CD14-positive monocyte (primary cell): ENCODE results near the gene GALNT4. TPM values are rescaled to one million over a fixed set of nuclear protein-coding genes. Genes with fewer than 3 reads are reported as not detected.

Experiments
- DNase-seq, 3 donors: peaks; one replicate each; pipeline ENCODE4 v3.0.0-alpha.2; 2011 to 2022
- H2AFZ ChIP-seq: 2 replicates; pipeline ENCODE4 v1.6.0; 2012; ENCODE audit warnings: mild to moderate bottlenecking, low read depth, low read length, inconsistent platforms; ENCODE audit not compliant: insufficient read depth, poor library complexity, severe bottlenecking
- H3K27ac ChIP-seq, 2 donors: 1 replicate in 1 of 2; 2 replicates in 1 of 2; pipeline ENCODE4 v1.5.1; 2012 to 2013; ENCODE audit warnings: low read length in 2 of 2, control low read depth in 1 of 2, inconsistent platforms in 1 of 2, low read depth in 1 of 2, mild to moderate bottlenecking in 1 of 2
- H3K27me3 ChIP-seq, 2 donors: one replicate each; pipeline versions ENCODE4 v1.6.0 to v1.6.1; 2011 to 2013; ENCODE audit warnings: low read length in 2 of 2; ENCODE audit not compliant: control insufficient read depth in 2 of 2, insufficient read depth in 2 of 2
- H3K36me3 ChIP-seq, 2 donors: replicated peaks in 1 of 2; 1 replicate in 1 of 2; 2 replicates in 1 of 2; pipeline versions ENCODE4 v1.5.1 to v1.6.1; 2012 to 2013; ENCODE audit warnings: low read length in 2 of 2, control low read depth in 1 of 2, inconsistent platforms in 1 of 2, mild to moderate bottlenecking in 1 of 2; ENCODE audit not compliant: insufficient read depth in 2 of 2, control insufficient read depth in 1 of 2
- H3K4me1 ChIP-seq, 2 donors: 1 replicate in 1 of 2; 2 replicates in 1 of 2; pipeline versions ENCODE4 v1.5.1 to v1.6.1; 2012 to 2013; ENCODE audit warnings: low read length in 2 of 2, control low read depth in 1 of 2, inconsistent platforms in 1 of 2, mild to moderate bottlenecking in 1 of 2, moderate library complexity in 1 of 2; ENCODE audit not compliant: insufficient read depth in 2 of 2, control insufficient read depth in 1 of 2
- H3K4me2 ChIP-seq: replicated peaks from 2 replicates; pipeline ENCODE3; 2012; ENCODE audit warnings: low read length, moderate library complexity, mild to moderate bottlenecking; ENCODE audit not compliant: poor library complexity, severe bottlenecking; ENCODE audit errors: extremely low read depth
- H3K4me3 ChIP-seq, 3 experiments: fragments of 200-600 bp in 1 of 3; sonication (generic) in 1 of 3; replicated peaks in 1 of 3; 1 replicate in 2 of 3; 2 replicates in 1 of 3; pipeline ENCODE4 v1.5.1; 2011 to 2013; ENCODE audit warnings: low read length in 3 of 3, mild to moderate bottlenecking in 3 of 3, control low read depth in 2 of 3, low read depth in 2 of 3, inconsistent platforms in 1 of 3, moderate library complexity in 1 of 3
- H3K79me2 ChIP-seq: 2 replicates; pipeline ENCODE4 v1.6.0; 2012; ENCODE audit warnings: mild to moderate bottlenecking, control low read depth, inconsistent platforms, low read length, moderate library complexity; ENCODE audit not compliant: insufficient read depth
- H3K9ac ChIP-seq: 2 replicates; pipeline ENCODE4 v1.6.0; 2017; ENCODE audit warnings: low read length, mild to moderate bottlenecking; ENCODE audit not compliant: insufficient read depth, poor library complexity, severe bottlenecking
- H3K9me3 ChIP-seq, 2 donors: replicated peaks in 1 of 2; 1 replicate in 1 of 2; 2 replicates in 1 of 2; pipeline versions ENCODE4 v1.5.1 to v1.6.1; 2012 to 2013; ENCODE audit warnings: low read length in 2 of 2, control low read depth in 1 of 2; ENCODE audit not compliant: control insufficient read depth in 1 of 2, insufficient read depth in 1 of 2
- H4K20me1 ChIP-seq: 2 replicates; pipeline ENCODE4 v1.6.0; 2012; ENCODE audit warnings: mild to moderate bottlenecking, low read length, control low read depth, moderate library complexity; ENCODE audit not compliant: insufficient read depth
- H3K27ac Mint-ChIP-seq, 7 donors: one replicate each; pipeline ENCODE4 v1.8.0; 2020; ENCODE audit warnings: mild to moderate bottlenecking in 7 of 7, mixed read lengths in 7 of 7, moderate library complexity in 6 of 7, inconsistent platforms in 2 of 7
- H3K27me3 Mint-ChIP-seq, 3 donors: one replicate each; pipeline ENCODE4 v1.8.0; 2021 to 2022; ENCODE audit warnings: low read depth in 3 of 3, mild to moderate bottlenecking in 3 of 3, mixed read lengths in 3 of 3, moderate library complexity in 3 of 3, inconsistent platforms in 1 of 3
- H3K36me3 Mint-ChIP-seq, 2 donors: one replicate each; pipeline ENCODE4 v1.8.0; 2020; ENCODE audit warnings: mixed read lengths in 2 of 2, inconsistent platforms in 1 of 2, mild to moderate bottlenecking in 1 of 2
- H3K4me1 Mint-ChIP-seq: one replicate; pipeline ENCODE4 v1.8.0; 2020; ENCODE audit warnings: mild to moderate bottlenecking, mixed read lengths
- H3K4me3 Mint-ChIP-seq, 2 donors: one replicate each; pipeline ENCODE4 v1.8.0; 2020; ENCODE audit warnings: mild to moderate bottlenecking in 2 of 2, mixed read lengths in 2 of 2, moderate library complexity in 1 of 2
- H3K9me3 Mint-ChIP-seq, 7 donors: one replicate each; pipeline ENCODE4 v1.8.0; 2020 to 2022; ENCODE audit warnings: mixed read lengths in 7 of 7, mild to moderate bottlenecking in 6 of 7, moderate library complexity in 6 of 7, inconsistent platforms in 2 of 7
- CTCF ChIP-seq: fragments of 200-600 bp; IDR thresholded peaks from one replicate; pipeline ENCODE4 v1.8.0; 2022; ENCODE audit warnings: antibody characterized with exemption, mild to moderate bottlenecking
- WGBS: methylation state at CpG from one replicate; pipeline ENCODE4 v1.1.5; 2013; ENCODE audit warnings: missing lambda C conversion rate; ENCODE audit not compliant: insufficient coverage; 5-methylcytosine and 5-hydroxymethylcytosine counted together
- intact Hi-C, 2 donors: fragments of 100-400 bp; cut with micrococcal nuclease; formaldehyde crosslinking; loops; one replicate each; pipeline versions ENCODE4 v1.15.0 to v1.15.1; 2023
- polyA plus RNA-seq, 3 donors: library from polyadenylated mRNA; depleted of rRNA in 1 of 3; unstranded in 2 of 3; stranded (reverse) in 1 of 3; fragments of 300-500 nt in 2 of 3; fragments of >200 nt in 1 of 3; fragmentation: Illumina TruSeq in 2 of 3; gene quantifications; 1 replicate in 2 of 3; 2 replicates in 1 of 3; pipeline ENCODE4 v1.2.3, GENCODE V29; 2012 to 2021

GALNT4 gene
- polyA plus RNA-seq, 3 donors = 3.7 to 12.9 (median 10.7) TPM

- Histone ChIP-seq H2AFZ (no peak overlapping the region), H4K20me1 (no peaks in the 10 kb centered on the region), H3K9me3 (no peaks in the 10 kb centered on the region), H3K9ac (no peak overlapping the region), H3K27me3 (no peaks in the 10 kb centered on the region), H3K36me3 (peaks cover 15 to 31% of the 10 kb centered on the region in 2 donors), H3K4me2 (no peak overlapping the region), H3K79me2 (no peaks in the 10 kb centered on the region), H3K27ac (no peak overlapping the region), H3K4me3 (no peak overlapping the region), H3K4me1 (peaks cover 2 to 6% of the 10 kb centered on the region in 2 donors)
- Mint-ChIP-seq H3K27me3 (no peaks in the 10 kb centered on the region), H3K4me3 (no peak overlapping the region), H3K27ac (peak overlapping the region in 3 of 7 donors; percentile 6 to 21 (median 10)), H3K4me1 (peaks cover 16% of the 10 kb centered on the region), H3K9me3 (peaks cover 0 to 3% (median 0%) of the 10 kb centered on the region in 7 donors), H3K36me3 (peaks cover 26 to 46% of the 10 kb centered on the region in 2 donors)
- intact Hi-C loops = no loop called here
- WGBS = no CpG with 5 or more reads among the region's 5 CpGs
- TF ChIP-seq CTCF = no peak
- DNase-seq = no peak
Observed at GRCh38 chr12:89493670-89494302, 30.8 kb downstream of the GALNT4 start.

DNA sequence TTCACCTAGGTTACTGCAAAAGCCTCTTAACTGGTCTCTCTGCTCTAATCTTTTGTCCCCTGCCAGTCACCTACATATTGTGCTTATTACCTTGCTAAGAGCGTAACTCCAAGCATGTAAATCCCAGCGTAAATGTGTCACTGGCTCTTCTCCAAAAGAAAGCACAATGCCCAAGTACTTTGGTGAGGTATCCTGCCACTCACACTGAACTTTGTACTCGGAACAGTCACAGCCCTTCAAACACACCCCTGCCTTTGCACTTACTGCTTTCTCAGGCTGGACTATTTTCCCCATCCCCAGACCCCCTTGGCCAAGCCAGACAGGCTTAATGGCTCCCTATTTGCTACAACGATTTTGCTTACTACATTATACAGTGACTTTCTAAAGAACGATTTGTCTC lies 31.7 kb downstream of the GALNT4 start:
- DNase-seq = no peak
- H3K9ac ChIP-seq = no peak overlapping the region
- Mint-ChIP-seq H3K27me3 (no peaks in the 10 kb centered on the region), H3K4me3 (no peak overlapping the region), H3K9me3 (peaks cover 0 to 3% (median 0%) of the 10 kb centered on the region in 7 donors), H3K27ac (no peak overlapping the region), H3K36me3 (peaks cover 26 to 50% of the 10 kb centered on the region in 2 donors), H3K4me1 (peaks cover 16% of the 10 kb centered on the region)
- H3K9me3 ChIP-seq = no peaks in the 10 kb centered on the region
- peaks cover 15 to 33% of the 10 kb centered on the region in 2 donors for H3K36me3 ChIP-seq
- 100% methylated on average over 2 of the region's 5 CpGs for WGBS
- no peak for TF ChIP-seq CTCF
- H3K27ac ChIP-seq = no peak overlapping the region
- no peaks in the 10 kb centered on the region for H3K27me3 ChIP-seq
- no peaks in the 10 kb centered on the region for H3K79me2 ChIP-seq
- no peak overlapping the region for H2AFZ ChIP-seq
- intact Hi-C loops = no loop called here
- H3K4me2 ChIP-seq = no peak overlapping the region
- H3K4me3 ChIP-seq = no peak overlapping the region
- H3K4me1 ChIP-seq = peaks cover 2 to 6% of the 10 kb centered on the region in 2 donors
- H4K20me1 ChIP-seq = no peaks in the 10 kb centered on the region
